ENCODE measurements around the gene SNRK.

SNRK gene

GRCh38 chr3:43266995-43267394 lies 19.3 kb upstream of the SNRK start:
- no peak overlapping the region for H3K4me3 ChIP-seq (ENCODE audit: control insufficient read depth, low read depth, low read length)
- no peak for DNase-seq (ENCODE audit: low read depth)
- no peak for TF ChIP-seq CTCF (conservative IDR thresholded peaks at IDR 0.05; ENCODE audit: control insufficient read depth, insufficient read depth, low read depth, low read length)

- TF ChIP-seq CTCF (conservative IDR thresholded peaks at IDR 0.05; ENCODE audit: control insufficient read depth, insufficient read depth, low read depth, low read length) = no peak
- no peak for DNase-seq (ENCODE audit: low read depth)
- H3K4me3 ChIP-seq (ENCODE audit: control insufficient read depth, low read depth, low read length) = no peak overlapping the region
These were observed 17.7 kb upstream of the SNRK start for GRCh38 chr3:43268636-43269035.

GRCh38 chr3:43270078-43270477 lies 16.3 kb upstream of the SNRK start:
- no peak for TF ChIP-seq CTCF (conservative IDR thresholded peaks at IDR 0.05; ENCODE audit: control insufficient read depth, insufficient read depth, low read depth, low read length)
- DNase-seq (ENCODE audit: low read depth) = no peak
- no peak overlapping the region for H3K4me3 ChIP-seq (ENCODE audit: control insufficient read depth, low read depth, low read length)

- no peak for DNase-seq (ENCODE audit: low read depth)
- TF ChIP-seq CTCF (conservative IDR thresholded peaks at IDR 0.05; ENCODE audit: control insufficient read depth, insufficient read depth, low read depth, low read length) = no peak
- H3K4me3 ChIP-seq (ENCODE audit: control insufficient read depth, low read depth, low read length) = no peak overlapping the region
These were observed 12.9 kb upstream of the SNRK start for GRCh38 chr3:43273416-43273815.

- H3K4me3 ChIP-seq (ENCODE audit: control insufficient read depth, low read depth, low read length) = no peak overlapping the region
- DNase-seq (ENCODE audit: low read depth) = no peak
- TF ChIP-seq CTCF (conservative IDR thresholded peaks at IDR 0.05; ENCODE audit: control insufficient read depth, insufficient read depth, low read depth, low read length) = no peak
These were observed 7.3 kb upstream of the SNRK start for GRCh38 chr3:43279082-43279481.

GRCh38 chr3:43279532-43279931 lies 6.8 kb upstream of the SNRK start:
- no peak for DNase-seq (ENCODE audit: low read depth)
- H3K4me3 ChIP-seq (ENCODE audit: control insufficient read depth, low read depth, low read length) = no peak overlapping the region
- TF ChIP-seq CTCF (conservative IDR thresholded peaks at IDR 0.05; ENCODE audit: control insufficient read depth, insufficient read depth, low read depth, low read length) = no peak

- no peak for TF ChIP-seq CTCF (conservative IDR thresholded peaks at IDR 0.05; ENCODE audit: control insufficient read depth, insufficient read depth, low read depth, low read length)
- no peak for DNase-seq (ENCODE audit: low read depth)
- no peak overlapping the region for H3K4me3 ChIP-seq (ENCODE audit: control insufficient read depth, low read depth, low read length)
These were observed 5.3 kb upstream of the SNRK start for GRCh38 chr3:43281020-43281419.

Measured in fibroblast of mammary gland (primary cell).